CD4-positive, alpha-beta T cell treated with Interleukin-4 for 4 hours (primary cell): ENCODE measurements around the gene MIS12.

Experiments
- DNase-seq: peaks from one replicate; pipeline ENCODE4 v3.0.0-alpha.2; 2020

The MIS12 gene

GRCh38 chr17:5500589-5501391 is 14.4 kb downstream of the MIS12 start:
- peak; percentile 86 for DNase-seq

- DNase-seq: no peak
Measured at GRCh38 chr17:5501685-5502084, 15.3 kb downstream of the MIS12 start.

- no peak for DNase-seq
Measured at GRCh38 chr17:5502552-5502951, 16.2 kb downstream of the MIS12 start.

- DNase-seq: no peak
Measured at GRCh38 chr17:5506307-5506706, 19.9 kb downstream of the MIS12 start.

- no peak for DNase-seq
Measured at GRCh38 chr17:5508810-5509209, 22.4 kb downstream of the MIS12 start.

- DNase-seq: no peak
Measured at GRCh38 chr17:5509482-5509881, 23.1 kb downstream of the MIS12 start.

- no peak for DNase-seq
Measured at GRCh38 chr17:5510771-5511170, 24.4 kb downstream of the MIS12 start.

- no peak for DNase-seq
Measured at GRCh38 chr17:5511401-5512225, 25.2 kb downstream of the MIS12 start.

- peak; percentile 30 for DNase-seq
Measured at GRCh38 chr17:5513628-5514027, 27.3 kb downstream of the MIS12 start.

- no peak for DNase-seq
Measured at GRCh38 chr17:5514976-5515375, 28.6 kb downstream of the MIS12 start.

GRCh38 chr17:5516060-5516792 is 29.9 kb downstream of the MIS12 start:
- DNase-seq: no peak

- no peak for DNase-seq
Measured at GRCh38 chr17:5522476-5522875, 36.1 kb downstream of the MIS12 start.

GRCh38 chr17:5523249-5523648 is 36.9 kb downstream of the MIS12 start:
- DNase-seq: no peak

- peak; percentile 6 for DNase-seq
Measured at GRCh38 chr17:5526821-5527598, 40.6 kb downstream of the MIS12 start.

GRCh38 chr17:5527601-5528250 is 41.4 kb downstream of the MIS12 start:
- no peak for DNase-seq

- DNase-seq: no peak
Measured at GRCh38 chr17:5530265-5531084, 44.1 kb downstream of the MIS12 start.

- no peak for DNase-seq
Measured at GRCh38 chr17:5531085-5531418, 44.7 kb downstream of the MIS12 start.

- DNase-seq: no peak
Measured at GRCh38 chr17:5532581-5532980, 46.2 kb downstream of the MIS12 start.

- no peak for DNase-seq
Measured at GRCh38 chr17:5533486-5534315, 47.3 kb downstream of the MIS12 start.

GRCh38 chr17:5535436-5535835 is 49.1 kb downstream of the MIS12 start:
- no peak for DNase-seq
